Heart right ventricle (tissue), 16 donors: ENCODE results near the gene KRTAP5-7. TPM values are rescaled to one million over a fixed set of nuclear protein-coding genes. Genes with fewer than 3 reads are reported as not detected.

ENCODE experiments used
- ATAC-seq, 8 donors: fragments of 200-7000 bp; cut with Tn5 transposase; one replicate each; pipeline ENCODE4 v1.9.1; 2020; ENCODE audit warnings: mild to moderate bottlenecking in 8 of 8, moderate library complexity in 8 of 8, moderate number of reproducible peaks in 1 of 8
- DNase-seq, 2 donors: peaks; one replicate each; pipeline ENCODE4 v3.0.0-alpha.2; 2020
- H3K27ac ChIP-seq, 10 donors: fragments of 200-600 bp; sonication (generic) in 2 of 10; one replicate each; pipeline versions ENCODE4 v1.5.0 to v1.8.0; 2020 to 2022; ENCODE audit warnings: mild to moderate bottlenecking in 3 of 10
- H3K27me3 ChIP-seq, 7 donors: fragments of 200-600 bp; one replicate each; pipeline ENCODE4 v1.8.0; 2021 to 2022; ENCODE audit warnings: mild to moderate bottlenecking in 2 of 7
- H3K36me3 ChIP-seq, 9 donors: fragments of 200-600 bp; sonication (generic) in 1 of 9; one replicate each; pipeline versions ENCODE4 v1.5.0 to v1.8.0; 2020 to 2022; ENCODE audit warnings: mild to moderate bottlenecking in 2 of 9
- H3K4me1 ChIP-seq, 9 donors: fragments of 200-600 bp; sonication (generic) in 1 of 9; one replicate each; pipeline versions ENCODE4 v1.5.0 to v1.8.0; 2020 to 2022; ENCODE audit warnings: mild to moderate bottlenecking in 4 of 9
- H3K4me3 ChIP-seq, 10 donors: fragments of 200-600 bp; sonication (generic) in 2 of 10; one replicate each; pipeline versions ENCODE4 v1.5.0 to v1.8.0; 2020 to 2022; ENCODE audit warnings: mild to moderate bottlenecking in 7 of 10, moderate library complexity in 2 of 10
- H3K9me3 ChIP-seq, 11 donors: fragments of 200-600 bp in 10 of 11; sonication (generic) in 2 of 11; one replicate each; pipeline versions ENCODE4 v1.5.0 to v1.8.0; 2013 to 2022; ENCODE audit warnings: mild to moderate bottlenecking in 2 of 11, control low read depth in 1 of 11, moderate library complexity in 1 of 11
- CTCF ChIP-seq, 9 donors: fragments of 200-600 bp; sonication (generic) in 2 of 9; IDR thresholded peaks; one replicate each; pipeline versions ENCODE4 v1.5.0 to v1.8.0; 2021 to 2022; ENCODE audit warnings: antibody characterized with exemption in 9 of 9, mild to moderate bottlenecking in 5 of 9, moderate library complexity in 1 of 9
- WGBS, 2 donors: extraction: QIAGEN DNeasy Blood & Tissue Kit; methylation state at CpG; one replicate each; pipeline ENCODE4 v1.1.7; 2013; ENCODE audit warnings: inconsistent platforms in 1 of 2; 5-methylcytosine and 5-hydroxymethylcytosine counted together
- intact Hi-C, 10 donors: fragments of 100-400 bp; cut with DNase I; formaldehyde crosslinking; loops; one replicate each; pipeline versions ENCODE4 v1.11.1 to v1.14.2; 2022
- polyA plus RNA-seq, 2 donors: library from polyadenylated mRNA; stranded (reverse); fragments of 200-250 nt; gene quantifications; one replicate each; pipeline ENCODE4 v1.2.3, GENCODE V29; 2013
- total RNA-seq, 10 donors: library from RNA; stranded (reverse); fragmentation: NEBNext Ultra II Directional in 3 of 10; extraction: Animal tissue kit (Norgen Biotek cat#: 25700) in 3 of 10; gene quantifications; one replicate each; pipeline versions ENCODE4 v1.2.1 to v1.2.4, GENCODE V29; 2021 to 2023
- donor health status: Arrhythmogenic right ventricular cardiomyopathy.
- donor health status: ischemic (EF 13 %, LVEDD 7.1; RV severe dilation, severe dysfunction).
- donor health status: healthy with polysubstance abuse.
- donor health status: DM: no; HTN: yes; CAD: no.
- donor health status: DM: no; HTN: no; CAD: no.
- donor health status: ischemic (EF 25% LVEDD 6.9; RV normal size, moderate dysfunction).
- donor health status: ischemic (EF 25% LVEDD 5.7; RV mildly dilated, moderate dysfunction).
- donor health status: healthy.
- donor health status: DM: yes; HTN: yes; CAD: no.
- donor health status: Ischemic cardiomyopathy.
- donor health status: ischemic (EF 35%, LVEDD 5.7; RV mildly dilated, moderate dysfunction).
- donor health status: nonischemic (EF 11% LVEDD 7.7; RV severe dilation, severe dysfunction).
- donor health status: DM: yes; HTN: yes; CAD: no.
- donor health status: PGD.
- donor health status: ischemic (EF 29% LVEDD 5.4; RV normal size, mild dysfunction).
- donor health status: nonischemic (EF 23%, LVEDD 6.1; RV moderate dilation, normal function).

The KRTAP5-7 gene
- total and polyA plus RNA-seq, 12 donors = 0.01 to 0.20 TPM; not detected in 10

GRCh38 chr11:71489311-71490043 is 37.6 kb upstream of the KRTAP5-7 start:
- peaks cover 0 to 14% (median 4%) of the 10 kb centered on the region in 9 donors for H3K4me1 ChIP-seq
- TF ChIP-seq CTCF (IDR thresholded peaks at IDR 0.05) = no peak
- WGBS, 2 donors = 70 to 78% methylated on average over 15 of the region's 15 CpGs
- peak overlapping the region in 1 of 10 donors; percentile 52 for H3K27ac ChIP-seq
- H3K27me3 ChIP-seq = no peaks in the 10 kb centered on the region
- H3K9me3 ChIP-seq = no peaks in the 10 kb centered on the region
- DNase-seq (no peak), ATAC-seq (peak in 3 of 8 donors; percentile 42 to 54 (median 51))
- intact Hi-C loops = no loop called here
- H3K36me3 ChIP-seq = peaks cover 0 to 85% (median 35%) of the 10 kb centered on the region in 9 donors
- H3K4me3 ChIP-seq = no peak overlapping the region

DNA sequence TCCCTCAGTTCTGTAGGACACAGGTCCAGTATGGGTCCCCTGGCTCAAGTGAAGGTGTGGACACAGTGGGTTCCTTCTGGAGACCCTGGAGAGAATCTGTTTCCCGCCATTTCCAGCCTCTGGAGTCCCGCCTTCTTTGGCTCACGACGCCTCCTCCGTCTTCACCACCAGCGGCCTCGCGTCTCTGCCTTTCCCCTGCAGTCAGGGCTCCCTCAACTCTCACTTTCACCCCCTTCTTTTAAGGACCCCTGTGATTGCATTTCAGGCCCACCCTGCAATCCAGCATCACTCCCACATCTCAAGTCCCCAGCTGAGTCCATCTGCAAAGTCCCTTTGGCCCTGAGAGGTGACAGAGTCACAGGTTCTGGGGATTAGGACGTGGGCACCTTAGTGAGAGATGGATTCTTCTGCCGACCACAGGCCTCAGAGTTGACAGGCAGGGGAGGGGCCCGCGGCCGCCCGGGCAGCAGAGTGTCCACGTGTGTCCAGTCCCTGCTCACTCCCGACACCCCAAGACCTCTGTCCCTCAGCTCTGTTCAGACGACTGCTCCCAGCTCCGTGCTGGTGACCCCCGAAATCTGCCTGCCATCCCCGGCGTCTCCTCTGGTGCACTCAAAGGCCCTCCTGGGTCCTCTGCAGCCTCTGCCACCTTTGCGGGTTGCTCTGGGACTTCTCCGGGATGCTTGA is 36.9 kb upstream of the KRTAP5-7 start:
- H3K27ac ChIP-seq = no peak overlapping the region
- no peaks in the 10 kb centered on the region for H3K27me3 ChIP-seq
- DNase-seq (no peak), ATAC-seq (peak in 1 of 8 donors; percentile 12)
- WGBS, 2 donors = 91 to 93% methylated on average over 21 to 23 of the region's 23 CpGs
- H3K36me3 ChIP-seq = peaks cover 0 to 85% (median 37%) of the 10 kb centered on the region in 9 donors
- H3K4me1 ChIP-seq = peaks cover 0 to 14% (median 4%) of the 10 kb centered on the region in 9 donors
- TF ChIP-seq CTCF (IDR thresholded peaks at IDR 0.05) = no peak
- intact Hi-C loops = no loop called here
- no peak overlapping the region for H3K4me3 ChIP-seq
- H3K9me3 ChIP-seq = no peaks in the 10 kb centered on the region

DNA sequence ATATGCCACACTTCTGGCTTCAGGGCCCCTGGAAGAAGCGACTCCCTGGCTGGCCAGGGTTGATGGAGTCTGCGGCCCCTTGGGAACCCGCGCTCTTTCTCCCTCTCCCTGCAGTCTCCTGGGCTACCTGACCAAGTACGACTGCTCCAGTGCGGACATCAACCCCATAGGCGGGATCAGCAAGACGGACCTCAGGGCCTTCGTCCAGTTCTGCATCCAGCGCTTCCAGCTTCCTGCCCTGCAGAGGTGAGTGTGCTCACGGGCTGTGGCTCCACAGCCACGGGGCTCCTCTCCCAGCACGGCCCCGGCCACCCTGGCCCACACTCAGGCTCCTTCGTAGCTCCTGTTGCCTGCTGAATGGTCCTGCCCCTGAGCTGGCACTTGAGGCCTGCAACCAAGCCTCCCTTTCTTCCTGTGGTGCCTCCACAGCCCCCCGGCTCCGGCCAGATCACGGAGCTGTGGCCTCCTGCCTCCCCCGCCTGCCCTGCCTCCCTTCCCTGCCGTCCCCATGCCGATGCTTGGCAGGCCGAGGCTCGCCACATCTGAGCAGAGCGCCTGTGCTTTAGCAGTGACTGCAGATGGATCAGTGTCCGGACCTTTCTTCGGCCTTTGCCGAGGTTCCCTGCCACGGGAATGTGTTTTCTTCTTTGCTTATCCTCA is 36.2 kb upstream of the KRTAP5-7 start:
- WGBS, 2 donors = 96 to 97% methylated on average over 28 of the region's 28 CpGs
- ATAC-seq = no peak
- Histone ChIP-seq H3K27ac (no peak overlapping the region), H3K27me3 (no peaks in the 10 kb centered on the region), H3K9me3 (no peaks in the 10 kb centered on the region), H3K4me1 (peaks cover 0 to 14% (median 4%) of the 10 kb centered on the region in 9 donors), H3K36me3 (peaks cover 0 to 85% (median 32%) of the 10 kb centered on the region in 9 donors), H3K4me3 (no peak overlapping the region)
- no peak for TF ChIP-seq CTCF (IDR thresholded peaks at IDR 0.05)
- intact Hi-C loops = no loop called here
- no peak for DNase-seq

GRCh38 chr11:71491531-71491930 is 35.5 kb upstream of the KRTAP5-7 start:
- peaks cover 0 to 85% (median 35%) of the 10 kb centered on the region in 9 donors for H3K36me3 ChIP-seq
- H3K4me3 ChIP-seq = no peak overlapping the region
- ATAC-seq = no peak
- 95 to 97% methylated on average over 19 of the region's 19 CpGs for WGBS, 2 donors
- H3K9me3 ChIP-seq = peaks cover 0 to 3% (median 0%) of the 10 kb centered on the region in 11 donors
- no peak overlapping the region for H3K27ac ChIP-seq
- intact Hi-C loops = no loop called here
- no peak for TF ChIP-seq CTCF (IDR thresholded peaks at IDR 0.05)
- H3K27me3 ChIP-seq = no peaks in the 10 kb centered on the region
- no peak for DNase-seq
- H3K4me1 ChIP-seq = peaks cover 0 to 14% (median 4%) of the 10 kb centered on the region in 9 donors
